ENCODE measurements around the gene RAG1.

Gene RAG1

DNA sequence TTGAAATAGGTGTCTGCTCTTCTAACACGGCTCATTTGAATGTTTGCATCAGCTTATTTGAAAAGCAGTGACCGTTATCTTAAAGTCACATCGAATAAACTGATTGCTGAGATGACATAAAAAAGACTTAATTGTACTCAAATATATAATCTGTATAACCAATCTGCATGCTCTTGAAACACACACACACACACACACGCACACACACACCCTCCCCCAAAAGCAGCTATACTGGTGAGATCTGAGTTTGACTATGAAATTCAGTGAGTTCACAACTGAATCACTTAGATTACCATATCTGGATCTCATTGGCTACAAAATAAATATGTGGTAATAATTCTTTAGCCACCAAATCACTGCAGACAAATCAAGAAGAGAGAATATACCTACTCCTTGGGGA, 22.7 kb downstream of the RAG1 start:
- DNase-seq (ENCODE audit: low read depth in 2 of 2), result no peak

DNA sequence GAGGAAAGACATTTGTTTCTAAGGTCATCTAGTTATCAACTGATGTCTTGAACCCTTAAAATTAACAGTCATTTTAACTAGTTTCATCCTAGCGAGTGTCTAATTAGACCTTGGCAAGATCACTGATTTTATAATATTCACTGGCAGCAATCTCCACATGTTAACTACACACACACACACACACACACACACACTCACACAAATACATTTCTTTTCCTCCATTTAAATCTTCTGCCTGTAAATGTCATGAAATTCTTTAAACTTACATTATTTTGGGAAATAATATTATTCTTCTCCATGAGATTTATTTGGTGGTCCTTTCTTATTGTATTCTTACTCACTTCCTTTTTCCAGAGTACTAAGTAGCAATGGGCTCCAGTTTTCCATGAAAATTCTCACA, 23.6 kb downstream of the RAG1 start:
- no peak for DNase-seq (ENCODE audit: low read depth in 2 of 2)

DNA sequence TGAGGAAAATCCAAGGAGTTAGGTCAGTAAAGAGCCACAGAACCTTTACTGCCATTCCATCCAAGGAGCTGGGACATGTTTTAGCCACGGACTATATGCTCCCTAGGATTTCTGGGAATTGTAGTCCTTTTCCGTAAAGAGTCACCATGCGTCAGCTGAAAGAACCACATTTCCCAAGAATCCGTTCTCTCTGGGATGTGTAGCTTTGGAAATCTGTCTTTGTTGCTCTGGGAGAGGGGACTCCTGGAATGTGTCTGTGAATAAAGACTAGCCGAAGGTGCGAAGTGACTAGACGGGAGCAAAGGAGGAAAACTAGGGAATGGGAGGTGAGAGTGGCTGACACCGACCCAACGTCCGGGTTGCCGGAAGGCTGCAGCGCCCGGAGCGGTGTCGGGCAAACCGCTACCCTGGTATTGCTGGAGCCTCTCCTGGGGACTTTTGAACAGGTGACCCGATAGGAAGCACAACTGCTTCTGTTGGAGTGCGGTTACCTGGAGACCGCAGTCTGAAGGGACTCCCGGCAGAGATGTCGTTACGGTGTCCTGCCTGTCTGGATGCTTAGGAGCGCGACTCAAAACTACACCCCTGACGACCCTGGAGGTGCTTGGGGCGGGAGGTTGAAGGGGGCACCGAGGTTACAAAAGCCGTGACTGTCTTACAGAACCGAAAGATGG, 26.6 kb downstream of the RAG1 start, which contains the start of gene IFTAP:
Gene IFTAP, plus strand, starts transcription at position 187 of the 674 bp plus-strand sequence. CDS start 15,602 bp downstream, outside the sequence.
- peak; percentile 74 to 78 for DNase-seq (ENCODE audit: low read depth in 2 of 2)

DNA sequence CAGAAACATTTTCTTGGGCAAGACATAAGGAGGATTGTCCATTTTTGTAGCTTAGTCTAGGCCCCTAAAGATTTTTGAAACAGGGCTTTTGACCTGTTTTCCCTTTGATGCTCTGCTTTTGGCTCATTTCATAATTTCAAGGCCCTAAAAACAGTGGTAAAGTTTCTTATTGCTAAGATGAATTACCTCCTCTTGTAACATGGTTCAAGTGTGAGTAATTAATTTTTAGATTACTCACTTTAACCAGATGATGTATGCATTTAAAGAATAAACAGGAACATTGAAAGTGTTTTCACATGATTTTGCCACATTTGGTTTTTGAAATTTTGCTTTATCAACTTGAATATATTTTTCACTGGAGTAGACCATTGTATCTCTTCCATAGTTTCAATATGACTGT, 29.1 kb downstream of the RAG1 start:
- no peak for DNase-seq (ENCODE audit: low read depth in 2 of 2)

DNA sequence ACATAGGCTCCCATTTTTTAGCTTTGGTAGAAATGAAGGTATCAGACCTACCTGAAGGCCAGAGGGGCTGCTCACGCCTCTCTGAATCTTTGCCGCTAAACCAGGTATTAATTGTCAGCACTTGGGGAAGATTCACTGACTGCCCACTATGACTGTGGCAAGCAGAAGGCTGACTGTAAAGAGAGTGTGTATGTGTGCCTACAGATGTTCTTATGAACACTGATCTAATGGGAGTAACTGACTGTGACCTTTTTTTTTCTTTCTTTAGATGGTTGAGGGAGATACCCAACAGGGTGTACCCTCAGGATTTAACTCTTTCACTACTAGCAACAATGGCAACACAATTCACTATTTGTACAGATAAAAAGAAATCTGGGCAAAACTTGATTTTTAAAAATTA, 30.2 kb downstream of the RAG1 start, which contains the start of gene RAG2:
Gene RAG2, minus strand, starts transcription at position 186 of the 400 bp plus-strand sequence. CDS start 4,068 bp downstream, outside the sequence.
- no peak for DNase-seq (ENCODE audit: low read depth in 2 of 2)

DNA sequence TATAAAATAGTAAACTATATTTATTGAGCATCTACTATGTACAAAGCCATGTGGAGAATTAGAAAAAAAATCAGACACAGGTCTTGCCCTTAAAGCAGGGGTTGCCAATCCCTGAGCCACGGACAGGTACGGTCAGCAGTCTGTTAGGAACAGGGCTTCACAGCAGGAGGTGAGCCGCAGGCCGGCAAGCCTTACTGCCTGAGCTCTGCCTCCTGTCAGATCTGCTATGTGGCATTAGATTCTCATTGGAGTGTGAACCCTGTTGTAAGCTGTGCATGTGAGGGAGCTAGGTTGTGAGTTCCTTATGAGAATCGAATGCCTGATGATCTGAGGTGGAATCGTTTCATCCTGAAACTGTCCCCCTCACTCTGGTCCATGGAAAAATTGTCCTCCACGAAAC, 32.4 kb downstream of the RAG1 start:
- DNase-seq (ENCODE audit: low read depth in 2 of 2), result no peak

DNA sequence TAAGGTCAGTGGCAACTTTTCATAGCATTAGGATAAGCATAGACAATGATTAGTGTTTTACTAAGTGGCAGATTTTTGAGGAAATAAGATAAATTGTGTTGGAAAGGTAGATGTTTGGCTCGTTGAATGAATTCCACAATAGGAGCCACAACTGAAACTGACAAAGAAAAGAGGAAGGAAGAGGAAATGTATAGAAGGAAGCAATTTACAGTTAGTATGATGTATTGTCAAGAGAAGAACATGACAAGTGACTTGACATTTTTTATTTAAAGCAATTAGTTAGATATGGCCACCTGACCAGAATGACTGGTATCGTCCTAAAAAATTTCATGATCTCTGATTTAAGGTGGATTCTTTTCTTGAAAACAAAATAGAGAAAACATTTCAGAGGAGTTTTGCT, 33.3 kb downstream of the RAG1 start:
- no peak for DNase-seq (ENCODE audit: low read depth in 2 of 2)

DNA sequence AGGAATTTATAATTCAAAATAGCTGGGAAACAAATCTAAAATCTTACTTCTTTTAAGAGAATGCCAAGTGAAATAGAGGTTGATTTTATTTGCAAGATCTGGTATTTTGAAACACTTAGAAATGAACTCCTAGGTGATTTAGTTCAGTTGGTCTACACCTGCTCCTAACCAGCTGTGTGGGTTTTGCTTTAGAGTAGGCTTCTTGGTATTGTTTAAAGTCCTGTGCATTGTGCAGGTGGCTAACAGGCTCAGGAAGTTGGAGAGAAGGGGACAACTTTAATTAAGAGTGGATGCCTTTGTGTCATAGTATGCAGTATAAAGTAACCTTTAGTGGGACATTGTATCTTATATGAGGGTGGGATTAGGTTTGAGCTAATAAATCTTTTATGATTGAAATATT, 34.3 kb downstream of the RAG1 start:
- no peak for DNase-seq (ENCODE audit: low read depth in 2 of 2)

DNA sequence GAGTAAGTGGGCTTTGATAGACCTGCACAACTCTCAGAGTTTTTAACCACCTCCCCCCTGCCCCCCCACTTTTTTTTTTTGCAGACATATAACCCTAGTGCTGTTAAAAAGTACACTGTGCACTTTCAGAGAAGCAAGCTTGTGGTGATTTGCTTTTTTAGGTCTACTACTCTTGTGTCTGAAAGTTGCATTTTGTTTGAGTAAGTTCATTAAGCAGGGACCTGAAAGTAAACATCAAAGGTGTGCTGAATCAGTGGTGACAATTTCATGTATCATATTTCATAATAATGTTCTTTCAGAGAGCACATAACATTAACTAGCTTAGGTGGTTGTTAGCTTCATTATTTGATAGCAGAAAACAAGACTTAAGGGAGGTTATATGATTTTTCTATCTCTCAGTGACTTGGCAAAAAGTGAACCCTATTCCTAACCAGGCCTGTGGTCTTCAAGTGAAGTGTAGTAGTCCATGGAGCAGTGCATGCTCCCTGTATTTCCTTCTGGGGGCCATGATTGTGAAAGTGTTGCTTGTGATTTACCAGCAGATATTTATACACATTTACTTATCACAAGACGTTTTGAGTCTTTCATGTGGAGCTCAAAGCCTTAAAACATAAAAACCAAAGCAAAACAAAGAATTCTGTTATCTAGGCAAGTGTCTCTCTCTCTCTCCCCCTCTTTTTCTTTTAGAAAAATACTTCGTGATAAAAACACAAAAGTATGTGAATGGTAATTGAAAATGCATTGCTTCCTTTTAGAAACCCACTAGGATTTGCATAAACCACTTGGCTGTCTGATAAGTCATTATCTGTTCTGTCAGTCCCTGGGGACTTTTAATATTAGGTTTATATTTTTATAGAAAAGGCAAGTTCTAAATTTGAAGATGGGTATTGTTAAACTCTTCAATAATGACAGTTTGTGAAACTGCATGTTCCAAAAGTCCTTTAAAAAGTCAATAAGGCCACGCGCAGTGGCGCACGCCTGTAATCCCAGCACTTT, 37.7 kb downstream of the RAG1 start:
- DNase-seq (ENCODE audit: low read depth in 2 of 2), result no peak

DNA sequence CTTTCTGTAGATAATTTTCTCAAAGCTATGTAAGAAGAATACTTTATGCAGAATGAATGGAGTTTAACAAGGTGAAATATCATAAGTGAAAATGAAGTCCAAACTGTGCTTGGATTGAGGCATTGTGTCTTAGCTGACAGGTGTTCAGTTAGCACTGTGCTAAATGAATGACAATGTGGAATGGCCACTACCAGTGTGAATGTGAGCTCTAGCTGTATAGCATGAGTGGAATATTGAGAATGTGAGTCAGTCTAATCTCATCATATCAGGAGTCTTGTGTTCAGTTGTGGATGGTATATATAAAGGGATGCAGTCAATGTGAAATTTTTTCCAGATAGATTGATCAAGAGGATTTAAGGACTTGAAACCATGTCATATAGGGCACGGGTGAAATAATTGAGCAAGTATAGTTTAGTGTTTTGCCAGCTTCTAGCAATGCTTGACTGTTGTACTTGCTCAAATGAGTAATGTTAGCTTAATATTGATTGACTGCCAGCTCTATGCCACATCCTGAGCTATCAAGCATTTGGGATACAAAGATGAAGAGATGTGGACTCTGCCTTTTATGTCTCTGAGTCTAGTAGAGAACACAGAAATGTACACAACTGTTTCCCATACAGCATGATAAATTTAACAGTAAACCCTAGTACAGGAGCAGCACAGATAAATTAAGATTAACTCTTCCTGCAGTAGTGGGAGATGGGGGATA, 40.8 kb downstream of the RAG1 start:
- no peak for DNase-seq (ENCODE audit: low read depth in 2 of 2)

DNA sequence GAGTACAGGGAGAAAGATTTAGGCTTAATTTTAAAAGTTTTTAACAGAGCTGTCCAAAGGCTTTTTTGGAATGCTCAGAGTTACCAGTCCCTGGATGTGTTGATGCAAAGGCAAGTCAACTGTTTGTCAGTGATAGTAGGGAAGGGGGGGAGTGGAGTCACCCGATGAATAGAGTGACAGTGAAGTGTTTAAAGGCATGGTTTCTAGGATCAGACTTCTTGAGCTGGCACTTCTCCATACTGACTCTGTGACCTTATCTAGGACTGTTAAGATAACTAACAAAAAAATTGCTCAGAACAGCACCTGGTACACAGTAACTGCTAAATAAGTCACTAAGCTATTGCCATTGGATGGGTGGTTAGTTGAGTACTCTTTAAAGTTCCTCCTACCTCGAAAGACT, 41.6 kb downstream of the RAG1 start:
- no peak for DNase-seq (ENCODE audit: low read depth in 2 of 2)

DNA sequence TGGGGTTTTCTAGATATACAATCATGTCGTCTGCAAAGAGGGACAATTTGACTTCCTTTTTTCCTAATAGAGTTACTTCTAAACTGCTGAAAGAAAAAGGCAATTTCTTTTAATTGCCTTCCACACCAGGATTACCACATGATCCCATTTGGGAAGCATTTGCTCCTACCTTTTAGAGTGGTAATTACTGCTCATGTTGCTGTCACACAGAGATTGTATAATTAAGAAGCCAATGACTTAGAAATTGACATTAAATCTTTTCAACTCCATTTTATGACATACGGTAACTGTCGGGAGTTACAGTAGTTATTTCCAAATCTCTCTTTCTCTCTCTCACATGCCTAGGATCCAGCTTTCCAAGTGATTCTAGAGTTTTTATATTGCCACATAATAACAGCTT, 48.0 kb downstream of the RAG1 start:
- no peak for DNase-seq (ENCODE audit: low read depth in 2 of 2)

DNA sequence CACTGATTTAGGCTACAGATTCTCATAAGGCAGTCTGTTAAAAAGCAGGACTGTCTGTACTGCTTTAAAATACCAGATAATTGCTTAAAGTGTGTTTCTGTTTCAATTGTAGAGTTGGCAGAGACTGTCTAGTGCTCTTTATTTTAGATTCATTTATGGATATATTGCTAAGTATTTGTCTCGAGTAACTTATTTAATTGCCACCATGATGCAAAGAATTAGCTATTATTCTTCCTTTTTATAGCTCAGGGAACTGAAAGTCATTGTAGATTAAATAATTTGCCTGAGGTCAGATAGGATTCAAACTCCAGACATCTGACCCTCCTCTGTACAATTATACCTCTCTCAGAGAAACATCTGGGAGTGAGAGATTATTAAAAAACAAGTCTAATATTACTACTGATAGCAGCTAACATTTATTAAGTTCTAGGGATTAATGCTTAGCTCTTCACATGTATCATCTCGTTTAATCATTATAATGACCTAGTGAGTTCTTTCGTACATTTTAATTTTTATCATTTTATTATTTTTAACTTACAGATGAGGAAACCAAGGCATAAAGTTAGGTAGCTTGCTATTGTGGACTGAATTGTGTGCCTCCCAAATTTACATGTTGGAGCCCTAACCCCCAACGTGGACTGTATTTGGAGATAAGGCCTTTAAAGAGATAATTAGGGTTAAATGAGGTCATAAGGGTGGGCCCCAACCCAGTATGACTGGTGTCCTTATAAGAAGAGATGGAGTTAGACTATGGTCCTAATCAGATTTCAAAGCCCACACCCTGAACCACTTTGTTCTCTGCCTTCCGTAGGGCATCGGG, 49.9 kb downstream of the RAG1 start:
- DNase-seq (ENCODE audit: low read depth in 2 of 2), result no peak

DNA sequence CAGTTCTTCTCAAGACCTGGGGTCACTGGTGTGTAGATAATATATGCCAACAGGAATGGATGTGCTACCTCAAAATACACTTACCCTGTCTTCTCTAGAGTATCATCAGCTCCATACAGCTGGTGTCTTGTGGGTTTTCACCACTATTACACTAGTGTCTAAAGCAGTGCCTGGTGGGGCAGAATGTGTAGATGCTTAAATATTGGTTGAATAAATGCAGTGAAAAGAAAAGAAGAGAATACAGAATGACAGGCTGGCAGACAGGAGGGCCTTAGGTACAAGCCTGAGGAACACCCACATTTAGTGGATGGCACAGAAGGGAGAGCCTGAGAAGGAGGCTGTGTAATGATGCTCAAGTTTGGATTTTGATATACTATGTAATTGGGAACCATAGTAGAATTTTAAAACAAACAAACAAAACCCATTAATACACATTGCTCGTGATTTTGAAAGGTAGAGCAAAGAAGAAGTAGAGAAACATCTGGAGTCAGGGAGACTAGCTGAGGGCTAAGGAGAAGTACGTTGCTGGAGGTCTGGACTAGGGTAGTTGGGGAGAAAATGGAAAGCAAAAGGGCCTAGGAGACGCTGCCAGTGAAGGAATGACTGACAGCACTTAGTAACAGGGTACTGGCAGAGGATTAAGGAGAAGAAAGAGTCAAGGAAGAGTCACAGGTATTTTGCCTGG, 50.7 kb downstream of the RAG1 start:
- no peak for DNase-seq (ENCODE audit: low read depth in 2 of 2)

DNA sequence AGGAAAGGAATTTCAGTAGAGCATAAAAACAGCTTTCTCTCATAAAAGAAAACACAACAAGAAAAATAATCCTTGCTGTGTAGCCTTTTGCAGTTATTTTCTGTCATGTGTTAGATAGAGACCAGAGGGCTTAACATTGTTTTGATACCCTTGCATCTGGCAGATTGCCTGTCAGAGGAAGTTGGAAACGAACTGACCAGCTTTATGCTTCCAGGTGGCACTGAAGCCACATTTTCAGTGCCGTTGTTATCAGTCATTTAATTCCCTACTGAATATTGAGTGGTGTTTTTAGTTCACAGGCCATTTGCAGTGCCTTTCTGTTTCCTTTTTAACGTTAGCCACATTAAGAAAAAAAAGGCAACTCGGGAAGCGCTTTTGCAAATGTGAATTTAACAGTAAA, 51.7 kb downstream of the RAG1 start:
- no peak for DNase-seq (ENCODE audit: low read depth in 2 of 2)

DNA sequence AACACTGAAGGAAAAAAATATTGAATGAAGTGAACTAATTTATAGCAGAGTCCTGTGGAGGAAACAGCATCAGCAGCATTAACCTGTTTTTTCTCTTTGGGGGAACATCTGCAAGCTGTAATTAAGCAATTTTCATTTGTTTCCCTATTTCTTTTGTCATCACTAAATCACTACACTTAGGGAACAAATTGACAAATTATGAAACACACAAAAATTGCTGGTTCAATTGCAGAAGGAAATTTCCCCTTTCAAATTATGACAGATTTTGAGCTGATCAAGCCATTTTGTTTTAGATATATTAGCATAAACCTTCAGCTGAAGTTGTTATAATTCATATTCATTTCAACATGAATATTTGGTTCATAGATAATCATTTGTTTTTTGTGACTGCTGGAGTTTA, 52.4 kb downstream of the RAG1 start:
- no peak for DNase-seq (ENCODE audit: low read depth in 2 of 2)

DNA sequence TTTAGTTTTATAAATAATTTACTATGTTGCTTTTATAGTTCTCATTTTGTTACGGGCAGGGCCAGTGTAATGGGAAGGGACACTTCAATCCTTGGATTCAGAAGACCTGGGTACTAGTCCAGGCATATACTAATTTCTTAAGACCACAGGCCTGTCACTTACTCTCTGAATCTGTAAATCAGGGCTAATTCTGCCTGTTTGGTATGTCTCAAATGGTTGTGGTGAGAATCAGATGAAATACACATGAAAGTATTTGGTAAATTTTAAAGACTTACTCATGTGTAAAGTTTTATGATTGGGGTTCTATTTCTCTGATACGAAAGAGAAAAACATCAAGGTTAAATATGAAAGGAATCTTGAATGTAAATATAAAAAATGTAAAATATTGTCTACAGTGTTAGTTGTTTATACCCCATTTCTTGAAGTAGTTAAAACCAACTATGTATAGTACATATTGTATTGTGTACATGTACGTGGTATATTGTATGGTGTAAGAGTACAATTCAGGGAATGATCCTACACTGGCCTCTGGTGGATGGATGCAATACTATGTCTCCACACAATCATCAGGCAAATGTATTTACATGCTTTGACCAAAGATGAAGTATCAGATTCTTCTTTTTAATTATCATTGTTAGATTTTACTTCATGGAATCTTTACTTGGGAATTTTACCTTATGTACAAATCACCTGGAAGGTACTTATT, 54.8 kb downstream of the RAG1 start:
- peak; percentile 15 to 23 for DNase-seq (ENCODE audit: low read depth in 2 of 2)

DNA sequence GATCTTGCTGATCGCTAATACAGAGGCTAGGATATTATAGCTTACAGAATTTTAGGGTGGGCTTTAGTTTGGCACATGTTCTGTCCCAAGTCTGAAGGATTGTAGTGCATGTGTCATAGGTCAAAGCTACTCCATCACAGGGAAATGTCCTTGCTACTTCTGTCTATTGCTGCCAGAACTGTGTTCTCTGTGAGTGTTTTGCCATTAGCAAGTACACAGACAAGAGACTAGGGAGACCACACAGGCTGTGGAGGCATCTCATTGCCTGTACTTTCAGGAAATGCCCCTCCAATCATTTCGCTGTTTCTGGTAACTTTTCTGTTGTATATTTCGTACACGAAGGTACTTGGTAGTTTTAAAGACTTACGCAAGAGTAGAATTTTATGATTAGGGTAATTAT, 55.7 kb downstream of the RAG1 start:
- DNase-seq (ENCODE audit: low read depth in 2 of 2), result no peak

DNA sequence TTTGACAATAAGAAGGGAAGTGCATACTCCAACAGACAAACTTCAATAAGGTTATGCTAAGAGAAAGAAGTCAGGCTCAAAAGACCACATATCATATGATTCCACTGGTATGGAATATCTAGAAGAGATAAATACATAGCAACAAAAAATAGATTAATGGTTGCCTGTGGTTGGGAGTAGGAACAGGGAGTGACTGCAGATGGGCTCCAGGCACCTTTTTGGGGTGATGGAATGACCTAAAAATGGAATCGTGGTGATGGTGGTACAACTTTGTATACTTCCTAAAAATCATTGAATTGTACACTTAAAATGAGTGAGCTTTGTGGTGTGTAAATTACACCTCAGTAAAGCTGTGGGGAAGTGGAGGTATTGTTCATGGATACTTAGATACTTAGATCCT, 59.2 kb downstream of the RAG1 start:
- DNase-seq (ENCODE audit: low read depth in 2 of 2), result no peak

DNA sequence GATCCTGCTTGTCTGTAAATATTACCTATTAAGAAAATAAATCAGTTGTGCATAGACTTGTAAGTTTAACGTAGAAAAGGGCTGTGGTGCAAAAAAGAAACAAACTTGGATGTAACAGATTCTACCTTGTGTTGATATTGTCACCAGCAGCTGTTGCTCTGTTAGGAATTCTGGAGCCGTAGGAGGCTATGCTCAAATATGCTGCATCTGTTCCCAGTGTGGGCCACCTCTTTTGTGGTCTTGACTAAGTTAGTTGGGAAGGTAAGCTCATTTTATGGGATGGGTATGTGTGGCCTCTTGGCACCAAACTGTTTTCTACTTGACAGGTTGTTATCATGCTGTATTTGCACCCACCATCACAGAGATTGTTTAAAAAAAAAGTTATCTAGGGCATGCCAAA, 59.7 kb downstream of the RAG1 start:
- DNase-seq (ENCODE audit: low read depth in 2 of 2), result no peak

Data from fibroblast of skin of left biceps (primary cell).